WTC11 (cell line): ENCODE data around the gene COL12A1. TPM values are rescaled to one million over a fixed set of nuclear protein-coding genes. Genes with fewer than 3 reads are reported as not detected.

Experiments used
- ATAC-seq: fragments of 200-7000 bp; cut with Tn5 transposase; 2 replicates; pipeline ENCODE4 v1.10.0; 2021; ENCODE audit warnings: mild to moderate bottlenecking, moderate library complexity
- CTCF ChIA-PET: fragments of 300-600 bp; sonication (Branson Sonifier 250); formaldehyde crosslinking; loops from one replicate; lab custom pipeline; 2021; ENCODE audit warnings: antibody characterized with exemption; lab: Charles Lee
- POLR2A ChIA-PET: fragments of 350-600 bp; sonication (Branson Sonifier 250); formaldehyde crosslinking; loops from one replicate; lab custom pipeline; 2021; ENCODE audit warnings: antibody characterized with exemption; lab: Charles Lee
- DNase-seq: peaks from one replicate; pipeline ENCODE4 v3.0.0; 2021; ENCODE audit warnings: low spot score
- H3K27ac Mint-ChIP-seq: 2 replicates; pipeline ENCODE4 v1.8.0; 2021; ENCODE audit warnings: mixed read lengths
- H3K27me3 Mint-ChIP-seq: 2 replicates; pipeline ENCODE4 v1.8.0; 2021; ENCODE audit warnings: low read depth, mild to moderate bottlenecking, moderate library complexity, mixed read lengths
- H3K36me3 Mint-ChIP-seq: 2 replicates; pipeline ENCODE4 v1.8.0; 2021; ENCODE audit warnings: mixed read lengths
- H3K4me1 Mint-ChIP-seq: 2 replicates; pipeline ENCODE4 v1.8.0; 2022; ENCODE audit warnings: mixed read lengths
- H3K4me3 Mint-ChIP-seq: 2 replicates; pipeline ENCODE4 v1.8.0; 2021; ENCODE audit warnings: mild to moderate bottlenecking, moderate library complexity, mixed read lengths
- H3K9me3 Mint-ChIP-seq: 2 replicates; pipeline ENCODE4 v1.8.0; 2021; ENCODE audit warnings: mixed read lengths
- AR ChIP-seq: fragments of 250-450 bp; sonication (Bioruptor Pico); IDR thresholded peaks from 2 replicates; pipeline ENCODE4 v1.9.0; 2021; ENCODE audit warnings: mild to moderate bottlenecking
- CDX4 ChIP-seq: fragments of 250-450 bp; sonication (Bioruptor Pico); IDR thresholded peaks from 2 replicates; pipeline ENCODE4 v1.9.0; 2021; ENCODE audit warnings: moderate library complexity, mild to moderate bottlenecking, inconsistent platforms, borderline replicate concordance
- CTCF ChIP-seq: fragments of 200-600 bp; IDR thresholded peaks from 2 replicates; pipeline ENCODE4 v1.8.0; 2022; ENCODE audit warnings: antibody characterized with exemption
- E2F5 ChIP-seq: sonication (generic); formaldehyde crosslinking; IDR thresholded peaks from 2 replicates; pipeline ENCODE4 v1.8.1; 2022; ENCODE audit warnings: mild to moderate bottlenecking, moderate library complexity, missing genetic modification reagents
- FOXK1 ChIP-seq: sonication (generic); formaldehyde crosslinking; IDR thresholded peaks from 2 replicates; pipeline ENCODE4 v1.8.0; 2022; ENCODE audit warnings: mild to moderate bottlenecking, moderate library complexity, missing genetic modification reagents
- GRHL2 ChIP-seq: fragments of 250-450 bp; sonication (Bioruptor Pico); IDR thresholded peaks from 2 replicates; pipeline ENCODE4 v1.8.0; 2022; ENCODE audit warnings: mild to moderate bottlenecking, moderate library complexity; ENCODE audit not compliant: insufficient replicate concordance, severe bottlenecking
- HMGXB4 ChIP-seq: sonication (generic); formaldehyde crosslinking; IDR thresholded peaks from 2 replicates; pipeline ENCODE4 v1.8.1; 2023; ENCODE audit warnings: mild to moderate bottlenecking, moderate library complexity, missing genetic modification reagents
- JUN ChIP-seq: sonication (generic); formaldehyde crosslinking; IDR thresholded peaks from 2 replicates; pipeline ENCODE4 v1.8.0; 2023; ENCODE audit warnings: mild to moderate bottlenecking, missing genetic modification reagents
- MAX ChIP-seq: sonication (generic); formaldehyde crosslinking; IDR thresholded peaks from 2 replicates; pipeline ENCODE4 v1.8.0; 2022; ENCODE audit warnings: mild to moderate bottlenecking, missing genetic modification reagents
- MYBL2 ChIP-seq: sonication (generic); formaldehyde crosslinking; IDR thresholded peaks from 2 replicates; pipeline ENCODE4 v1.8.1; 2023; ENCODE audit warnings: mild to moderate bottlenecking, moderate library complexity, missing genetic modification reagents
- NFATC4 ChIP-seq: fragments of 250-450 bp; sonication (Bioruptor Pico); IDR thresholded peaks from 2 replicates; pipeline ENCODE4 v1.9.0; 2021; ENCODE audit warnings: mild to moderate bottlenecking
- NR2C2 ChIP-seq: sonication (generic); formaldehyde crosslinking; IDR thresholded peaks from 2 replicates; pipeline ENCODE4 v1.8.0; 2022; ENCODE audit warnings: mild to moderate bottlenecking, missing genetic modification reagents
- PRRX2 ChIP-seq: fragments of 250-450 bp; sonication (Bioruptor Pico); IDR thresholded peaks from 2 replicates; pipeline ENCODE4 v1.8.0; 2021; ENCODE audit warnings: mild to moderate bottlenecking
- SP1 ChIP-seq: sonication (generic); formaldehyde crosslinking; conservative IDR thresholded peaks from 2 replicates; pipeline ENCODE4 v1.8.1; 2022; ENCODE audit warnings: missing genetic modification reagents
- ZNF219 ChIP-seq: sonication (generic); formaldehyde crosslinking; IDR thresholded peaks from 2 replicates; pipeline ENCODE4 v1.8.0; 2023; ENCODE audit warnings: missing genetic modification reagents, mild to moderate bottlenecking, borderline replicate concordance
- ZNF416 ChIP-seq: fragments of 250-450 bp; sonication (Bioruptor Pico); IDR thresholded peaks from 2 replicates; pipeline ENCODE4 v1.9.0; 2021; ENCODE audit warnings: mild to moderate bottlenecking, inconsistent platforms
- total RNA-seq: library from RNA; stranded (reverse); gene quantifications from 3 replicates; pipeline ENCODE4 v1.2.3, GENCODE V29; 2021

COL12A1 gene
- total RNA-seq, 1 experiment from 2014 or later: 1.1 TPM

GRCh38 chr6:75150685-75151412, 55.0 kb downstream of the COL12A1 start:
- no peak for DNase-seq
- no peaks in the 10 kb centered on the region for H3K36me3 Mint-ChIP-seq
- no peak for TF ChIP-seq MAX
- no peak for TF ChIP-seq NR2C2 (CRISPR knock-in tag)
- no peak for TF ChIP-seq MYBL2 (CRISPR knock-in tag)
- TF ChIP-seq CTCF: no peak
- TF ChIP-seq E2F5 (CRISPR knock-in tag): no peak
- no peak for TF ChIP-seq HMGXB4 (CRISPR knock-in tag)
- TF ChIP-seq GRHL2 (CRISPR knock-in tag): no peak
- TF ChIP-seq JUN (CRISPR knock-in tag): no peak
- TF ChIP-seq AR (CRISPR knock-in tag): no peak
- no peak for TF ChIP-seq ZNF219 (CRISPR knock-in tag)
- TF ChIP-seq ZNF416 (CRISPR knock-in tag): no peak
- TF ChIP-seq FOXK1 (CRISPR knock-in tag): no peak
- no peak for TF ChIP-seq NFATC4 (CRISPR knock-in tag)
- TF ChIP-seq CDX4 (CRISPR knock-in tag): no peak
- CTCF ChIA-PET: no interaction called here
- H3K27me3 Mint-ChIP-seq: no peaks in the 10 kb centered on the region
- POLR2A ChIA-PET: interaction anchor here (0.7 kb wide), 1 partner anchor 44 kb away, joined by 3 read pairs; no protein-coding TSS in a partner anchor
- H3K9me3 Mint-ChIP-seq: no peaks in the 10 kb centered on the region
- H3K27ac Mint-ChIP-seq: no peak overlapping the region
- ATAC-seq: no peak
- no peaks in the 10 kb centered on the region for H3K4me1 Mint-ChIP-seq
- H3K4me3 Mint-ChIP-seq: no peak overlapping the region

GRCh38 chr6:75149696-75150095, 56.2 kb downstream of the COL12A1 start:
- H3K4me1 Mint-ChIP-seq: no peaks in the 10 kb centered on the region

More at GRCh38 chr6:75149696-75150095, 56.2 kb downstream of the COL12A1 start:
- Mint-ChIP-seq H3K9me3 (no peaks in the 10 kb centered on the region), H3K4me3 (no peak overlapping the region), H3K27ac (no peak overlapping the region), H3K36me3 (no peaks in the 10 kb centered on the region)
- ATAC-seq: no peak
- POLR2A ChIA-PET: no interaction called here
- DNase-seq: no peak
- TF ChIP-seq SP1 (CRISPR knock-in tag) (no peak), PRRX2 (CRISPR knock-in tag) (no peak)
- TF ChIP-seq, all 79 proteins: peak for 0
- CTCF ChIA-PET: no interaction called here
- no peaks in the 10 kb centered on the region for H3K27me3 Mint-ChIP-seq
